ENCODE measurements around the gene HILPDA.

DNA sequence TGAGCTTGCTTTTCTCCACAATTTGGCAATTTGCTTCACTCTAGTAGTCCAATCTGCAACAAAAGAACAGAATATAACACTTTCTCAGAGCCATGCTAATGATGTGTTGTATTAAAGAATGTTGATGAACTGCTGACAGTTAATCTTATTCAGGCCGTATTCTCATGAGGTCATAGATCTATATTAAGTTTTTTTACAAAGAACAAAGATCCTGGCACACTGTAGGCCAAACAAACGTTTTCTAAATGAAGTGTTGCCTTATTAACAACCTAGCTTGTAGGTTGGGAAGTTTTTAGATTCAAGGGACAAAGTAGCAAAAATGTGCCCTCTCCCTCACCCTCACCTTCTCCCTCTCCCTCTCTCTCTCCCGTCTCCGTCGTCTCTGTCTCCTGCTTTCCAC lies 6.8 kb downstream of the HILPDA start:
- TF ChIP-seq POLR2AphosphoS5 (IDR thresholded peaks at IDR 0.05; ENCODE audit: low read depth, low read length), result no peak
- TF ChIP-seq, protein P1, sequence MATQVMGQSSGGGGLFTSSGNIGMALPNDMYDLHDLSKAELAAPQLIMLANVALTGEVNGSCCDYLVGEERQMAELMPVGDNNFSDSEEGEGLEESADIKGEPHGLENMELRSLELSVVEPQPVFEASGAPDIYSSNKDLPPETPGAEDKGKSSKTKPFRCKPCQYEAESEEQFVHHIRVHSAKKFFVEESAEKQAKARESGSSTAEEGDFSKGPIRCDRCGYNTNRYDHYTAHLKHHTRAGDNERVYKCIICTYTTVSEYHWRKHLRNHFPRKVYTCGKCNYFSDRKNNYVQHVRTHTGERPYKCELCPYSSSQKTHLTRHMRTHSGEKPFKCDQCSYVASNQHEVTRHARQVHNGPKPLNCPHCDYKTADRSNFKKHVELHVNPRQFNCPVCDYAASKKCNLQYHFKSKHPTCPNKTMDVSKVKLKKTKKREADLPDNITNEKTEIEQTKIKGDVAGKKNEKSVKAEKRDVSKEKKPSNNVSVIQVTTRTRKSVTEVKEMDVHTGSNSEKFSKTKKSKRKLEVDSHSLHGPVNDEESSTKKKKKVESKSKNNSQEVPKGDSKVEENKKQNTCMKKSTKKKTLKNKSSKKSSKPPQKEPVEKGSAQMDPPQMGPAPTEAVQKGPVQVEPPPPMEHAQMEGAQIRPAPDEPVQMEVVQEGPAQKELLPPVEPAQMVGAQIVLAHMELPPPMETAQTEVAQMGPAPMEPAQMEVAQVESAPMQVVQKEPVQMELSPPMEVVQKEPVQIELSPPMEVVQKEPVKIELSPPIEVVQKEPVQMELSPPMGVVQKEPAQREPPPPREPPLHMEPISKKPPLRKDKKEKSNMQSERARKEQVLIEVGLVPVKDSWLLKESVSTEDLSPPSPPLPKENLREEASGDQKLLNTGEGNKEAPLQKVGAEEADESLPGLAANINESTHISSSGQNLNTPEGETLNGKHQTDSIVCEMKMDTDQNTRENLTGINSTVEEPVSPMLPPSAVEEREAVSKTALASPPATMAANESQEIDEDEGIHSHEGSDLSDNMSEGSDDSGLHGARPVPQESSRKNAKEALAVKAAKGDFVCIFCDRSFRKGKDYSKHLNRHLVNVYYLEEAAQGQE (IDR thresholded peaks at IDR 0.05; ENCODE audit: insufficient read depth in 1 of 2, low read depth in 2 of 2, low read length in 2 of 2), result no peak
- no peak for TF ChIP-seq TAF1 (IDR thresholded peaks at IDR 0.05; ENCODE audit: borderline replicate concordance, insufficient read depth, low read length)
- no peak for TF ChIP-seq SIN3A (IDR thresholded peaks at IDR 0.05; ENCODE audit: borderline replicate concordance, insufficient read depth, low read length)
- TF ChIP-seq FOXP2 (optimal IDR thresholded peaks at IDR 0.05; ENCODE audit: borderline replicate concordance, extremely low read depth, extremely low read length, insufficient read depth), result no peak
